Right renal pelvis (tissue), 4 donors: ENCODE data around the gene IGFBP6. TPM values are rescaled to one million over a fixed set of nuclear protein-coding genes. Genes with fewer than 3 reads are reported as not detected.

ENCODE experiments used
- DNase-seq, 4 donors: peaks; one replicate each; pipeline ENCODE4 v3.0.0-alpha.2; 2013; ENCODE audit warnings: low read depth in 4 of 4, low spot score in 3 of 4, missing footprints in 1 of 4
- polyA plus RNA-seq, 4 donors: library from polyadenylated mRNA; unstranded; fragments of 120-200 nt; gene quantifications; one replicate each; pipeline ENCODE4 v1.2.1, GENCODE V29; 2013; ENCODE audit not compliant: insufficient read length in 4 of 4

The IGFBP6 gene
- polyA plus RNA-seq, 4 donors = 11.0 to 26.8 (median 12.7) TPM

DNA sequence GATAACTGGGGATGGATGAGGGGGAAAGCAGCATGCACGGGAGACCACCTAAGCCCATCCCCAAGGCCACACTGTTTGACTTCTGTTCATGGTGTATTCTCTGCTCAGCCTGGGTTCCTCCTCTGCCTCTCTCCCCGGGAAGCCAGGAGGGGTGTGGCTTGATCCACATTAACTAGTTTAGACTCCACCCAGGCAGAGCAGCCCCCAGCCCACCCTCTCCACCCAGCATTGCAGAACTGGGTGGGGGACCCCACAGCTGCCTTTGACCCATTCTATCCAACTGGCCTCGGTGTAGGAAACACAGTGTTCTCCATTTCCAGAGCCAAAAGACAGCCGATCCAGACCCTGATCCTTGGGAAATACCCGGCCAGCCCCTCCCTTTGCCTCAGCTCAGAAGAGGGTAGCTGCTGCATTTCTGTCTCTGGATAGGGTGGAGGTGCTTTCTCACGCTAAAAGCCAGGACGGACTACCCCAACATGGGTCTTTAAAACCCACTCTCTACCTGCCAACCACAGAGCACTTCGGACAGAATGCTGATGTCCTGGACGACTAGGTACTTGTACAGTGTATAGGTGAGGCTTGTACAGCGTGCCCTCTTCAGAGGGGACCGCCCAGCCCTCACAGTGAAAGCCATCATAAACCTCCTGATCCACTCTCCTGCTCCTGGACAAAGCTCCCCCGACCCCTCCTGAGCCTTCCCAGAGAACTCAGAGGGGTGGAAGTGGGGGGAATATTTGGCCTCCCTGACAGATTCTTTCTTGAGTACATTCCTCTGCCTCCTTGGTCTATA, 27.7 kb upstream of the IGFBP6 start:
- no peak for DNase-seq

DNA sequence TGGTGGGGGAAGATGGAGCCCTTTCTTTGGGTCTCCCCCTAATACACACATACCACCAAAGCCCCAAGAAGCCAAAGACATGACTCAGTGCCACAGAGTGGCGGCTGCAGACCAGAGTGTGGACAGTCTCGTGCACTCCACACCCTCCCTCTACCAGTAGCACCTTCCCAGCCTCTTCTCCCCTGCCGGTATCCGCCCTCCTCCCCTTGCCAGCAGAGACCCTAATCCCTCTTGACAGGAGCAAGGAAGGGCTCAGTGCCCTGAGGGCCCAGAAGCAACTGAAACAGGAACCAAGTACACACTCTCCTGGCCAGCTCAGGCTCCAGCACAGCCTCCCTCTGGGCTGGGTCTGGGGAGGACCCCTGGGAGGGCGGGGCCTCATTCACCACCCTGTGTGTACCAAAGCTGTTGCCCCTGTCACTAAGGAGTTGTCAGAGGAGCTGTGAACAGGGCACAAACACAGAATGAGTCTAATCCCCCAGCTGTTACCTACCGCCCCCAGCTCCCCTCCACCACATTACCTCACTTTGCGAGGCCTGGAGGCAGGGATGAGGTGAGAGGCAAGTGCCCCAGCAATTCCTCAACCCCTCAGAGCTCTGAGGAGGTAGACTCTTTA, 26.5 kb upstream of the IGFBP6 start:
- DNase-seq = no peak

DNA sequence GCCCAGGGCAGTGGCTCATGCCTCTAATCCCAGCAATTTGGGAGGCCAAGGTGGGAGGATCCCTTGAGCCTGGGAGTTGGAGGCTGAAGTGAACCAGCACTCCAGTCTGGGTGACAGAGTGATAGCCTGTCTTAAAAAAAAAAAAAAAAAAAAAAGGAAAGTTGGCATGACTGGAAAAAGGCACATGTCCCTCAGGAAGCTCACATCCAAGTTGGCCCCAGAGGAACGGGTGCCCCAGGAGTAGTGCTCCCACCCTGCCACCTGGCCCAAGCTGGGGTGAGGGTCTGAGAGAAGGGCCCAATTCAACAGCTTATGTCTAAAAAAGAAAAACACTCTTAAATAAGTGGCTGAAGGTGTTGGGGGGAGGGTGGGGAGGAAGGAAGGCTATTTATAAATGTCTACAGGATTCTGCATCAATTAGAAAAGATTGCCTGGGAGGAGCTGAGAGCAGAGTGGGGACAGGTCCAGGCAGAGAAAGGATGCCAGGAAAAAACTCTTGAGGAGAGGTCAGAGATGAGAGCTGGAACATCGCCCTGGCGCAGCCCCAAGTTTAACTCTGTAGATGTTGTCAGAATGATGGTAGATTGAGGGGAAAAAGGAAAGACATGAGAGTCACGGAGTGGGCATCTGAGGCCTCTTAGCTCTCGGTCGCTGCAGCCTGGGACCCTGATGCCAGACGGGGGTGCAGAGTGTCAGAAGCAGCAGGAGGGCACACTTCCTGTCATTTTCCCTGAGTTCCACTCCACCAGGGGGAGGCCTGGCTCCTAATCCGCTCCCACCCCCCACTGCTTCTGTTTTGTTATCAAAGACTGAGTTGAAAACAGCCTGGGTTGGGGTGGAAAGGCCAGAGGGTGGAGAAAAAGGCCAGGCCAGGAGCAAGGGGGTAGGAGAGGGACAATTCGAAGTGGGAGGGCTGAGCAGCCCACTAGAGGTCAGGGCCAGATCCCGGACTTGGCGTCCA, 25.6 kb upstream of the IGFBP6 start:
- DNase-seq = no peak

DNA sequence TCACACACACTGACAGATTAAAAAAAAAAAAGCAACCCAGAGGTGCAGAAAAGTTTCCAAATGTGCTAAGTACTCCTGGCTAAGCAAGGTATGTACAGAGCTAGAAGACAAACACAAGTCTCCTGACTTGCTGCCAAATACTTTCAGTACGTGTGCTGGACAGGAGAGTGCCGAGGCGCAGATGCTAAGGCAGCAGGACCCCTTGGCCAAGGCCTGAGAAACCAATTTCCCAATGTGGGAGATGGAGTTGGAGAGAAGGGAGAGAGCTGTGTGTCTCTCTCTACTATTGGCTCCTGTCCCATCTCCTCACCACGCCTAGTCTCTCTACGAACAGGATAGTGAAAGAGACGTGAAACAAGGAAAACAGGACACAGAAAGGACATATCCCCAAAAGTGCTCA, 23.6 kb upstream of the IGFBP6 start:
- no peak for DNase-seq

DNA sequence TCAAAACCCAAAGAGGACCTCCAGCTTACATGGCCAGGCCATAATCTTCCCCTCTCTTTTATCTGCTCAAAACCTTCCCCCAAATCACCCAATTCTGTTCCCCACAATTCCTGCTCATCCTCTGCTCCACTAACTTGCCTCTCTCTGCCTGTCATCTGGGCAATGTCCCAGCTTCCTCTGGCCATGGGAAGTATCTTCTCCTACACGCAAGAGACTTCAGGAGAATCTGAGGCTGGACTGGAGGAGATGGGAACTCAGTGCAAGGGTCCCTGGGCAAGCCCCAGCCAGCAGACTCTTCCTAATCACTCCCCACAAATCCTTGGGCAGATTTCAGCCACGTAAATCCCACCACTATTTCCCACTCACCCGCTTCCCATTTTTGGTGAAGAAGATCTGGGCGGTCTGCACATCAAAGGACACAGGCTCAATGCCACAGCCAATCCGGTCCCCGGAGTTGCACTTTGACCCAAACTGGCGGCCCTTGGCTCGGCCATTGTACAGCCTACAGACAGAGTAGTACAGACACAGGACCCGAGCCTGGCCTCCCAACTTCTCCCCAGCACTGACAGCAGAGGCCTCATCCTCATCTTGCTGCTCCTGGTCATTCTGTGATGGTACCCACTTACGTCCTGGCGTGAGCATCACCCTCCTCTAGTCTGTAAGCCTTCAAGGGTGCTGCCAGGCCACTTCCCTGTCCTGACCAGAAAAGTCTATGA, 23.0 kb upstream of the IGFBP6 start:
- DNase-seq = no peak

DNA sequence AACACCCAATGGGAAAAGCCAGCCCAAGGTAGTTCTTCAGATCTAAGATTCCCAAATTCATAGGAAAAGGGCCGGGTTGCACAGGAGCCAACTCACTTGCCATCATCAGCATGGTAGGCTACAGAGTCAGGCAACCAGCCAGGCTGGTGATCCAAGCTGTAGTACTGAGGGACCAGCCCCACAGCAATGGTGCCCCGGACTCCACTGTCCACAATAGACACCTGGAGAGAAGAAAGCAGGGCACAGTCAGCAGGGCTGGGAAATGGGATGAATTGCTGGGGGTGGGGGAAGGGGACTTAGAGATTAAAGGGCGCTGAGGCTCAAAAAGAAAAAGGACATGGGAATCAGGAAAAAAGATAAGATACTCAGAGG, 22.5 kb upstream of the IGFBP6 start:
- no peak for DNase-seq

DNA sequence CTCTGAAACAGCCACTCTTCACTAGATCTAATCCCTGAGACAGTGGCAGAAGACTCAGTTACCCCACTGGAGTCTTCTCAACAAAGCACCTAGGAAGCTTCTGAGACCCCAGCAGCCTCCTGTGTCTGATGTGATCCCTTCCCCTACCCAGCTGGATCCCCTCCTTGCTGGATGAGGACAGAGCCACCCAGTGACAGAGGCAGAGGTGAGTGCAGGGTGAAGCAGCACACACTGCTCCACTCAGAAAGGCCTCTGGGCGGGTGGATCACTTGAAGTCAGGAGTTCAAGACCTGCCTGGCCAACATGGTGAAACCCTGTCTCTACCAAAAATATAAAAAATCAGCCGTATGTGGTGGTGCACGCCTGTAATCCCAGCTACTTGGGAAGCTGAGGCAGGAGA, 21.0 kb upstream of the IGFBP6 start:
- DNase-seq = no peak

DNA sequence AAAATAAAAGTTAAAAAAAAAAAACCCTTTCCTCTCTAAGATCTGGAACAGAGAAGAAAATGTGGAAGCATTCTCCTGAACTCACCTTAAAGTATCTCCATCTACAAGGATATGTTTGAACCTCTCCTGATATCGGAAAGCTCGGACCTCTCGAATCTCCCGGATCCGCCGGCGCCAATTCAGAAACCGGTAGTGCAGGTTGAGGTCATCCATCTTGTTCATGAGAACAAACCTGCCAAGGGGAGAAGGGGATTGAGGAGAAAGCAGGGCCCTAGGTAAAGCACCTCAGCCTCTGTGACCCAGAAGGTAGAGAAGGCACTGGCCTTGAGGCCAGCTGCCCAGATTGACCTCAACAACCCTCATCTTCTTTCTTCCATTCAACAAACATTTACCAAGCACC, 20.4 kb upstream of the IGFBP6 start:
- no peak for DNase-seq

DNA sequence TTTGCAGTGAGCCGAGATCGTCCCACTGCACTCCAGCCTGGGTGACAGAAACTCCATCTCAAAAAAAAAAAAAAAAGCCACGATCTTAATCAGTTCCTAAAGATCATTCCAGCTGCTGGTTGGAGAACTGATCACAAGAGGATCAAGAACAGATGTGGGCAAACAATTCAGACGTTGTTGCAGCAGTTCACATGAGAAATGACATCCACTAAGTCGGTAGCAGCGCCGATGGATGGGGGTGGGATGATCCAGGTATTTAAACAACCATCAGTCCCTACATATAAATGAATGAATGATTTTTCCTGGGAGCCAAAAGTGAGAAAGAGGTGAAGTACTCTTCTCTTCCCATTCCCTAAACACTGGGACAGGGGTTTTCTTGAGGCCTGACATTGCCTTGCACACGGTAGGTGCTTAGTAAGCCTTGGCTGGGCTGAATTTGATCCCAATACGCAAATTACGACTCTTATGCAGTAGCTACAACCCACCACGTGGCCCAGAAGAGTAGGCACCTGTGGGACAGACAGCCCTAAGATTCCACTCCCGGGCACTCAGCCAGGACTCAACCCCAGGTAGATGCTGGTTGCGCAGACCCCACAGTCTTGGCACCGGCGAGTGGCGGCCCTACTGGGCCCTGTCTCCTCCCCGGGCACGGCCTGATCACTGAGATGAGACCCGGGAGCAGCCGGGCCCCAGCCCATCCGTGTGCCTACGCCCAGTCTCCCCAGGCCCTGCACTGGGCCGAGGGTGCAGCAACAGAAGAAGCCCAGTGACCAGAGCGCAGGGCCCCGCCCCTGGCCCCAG, 18.8 kb upstream of the IGFBP6 start:
- no peak for DNase-seq

DNA sequence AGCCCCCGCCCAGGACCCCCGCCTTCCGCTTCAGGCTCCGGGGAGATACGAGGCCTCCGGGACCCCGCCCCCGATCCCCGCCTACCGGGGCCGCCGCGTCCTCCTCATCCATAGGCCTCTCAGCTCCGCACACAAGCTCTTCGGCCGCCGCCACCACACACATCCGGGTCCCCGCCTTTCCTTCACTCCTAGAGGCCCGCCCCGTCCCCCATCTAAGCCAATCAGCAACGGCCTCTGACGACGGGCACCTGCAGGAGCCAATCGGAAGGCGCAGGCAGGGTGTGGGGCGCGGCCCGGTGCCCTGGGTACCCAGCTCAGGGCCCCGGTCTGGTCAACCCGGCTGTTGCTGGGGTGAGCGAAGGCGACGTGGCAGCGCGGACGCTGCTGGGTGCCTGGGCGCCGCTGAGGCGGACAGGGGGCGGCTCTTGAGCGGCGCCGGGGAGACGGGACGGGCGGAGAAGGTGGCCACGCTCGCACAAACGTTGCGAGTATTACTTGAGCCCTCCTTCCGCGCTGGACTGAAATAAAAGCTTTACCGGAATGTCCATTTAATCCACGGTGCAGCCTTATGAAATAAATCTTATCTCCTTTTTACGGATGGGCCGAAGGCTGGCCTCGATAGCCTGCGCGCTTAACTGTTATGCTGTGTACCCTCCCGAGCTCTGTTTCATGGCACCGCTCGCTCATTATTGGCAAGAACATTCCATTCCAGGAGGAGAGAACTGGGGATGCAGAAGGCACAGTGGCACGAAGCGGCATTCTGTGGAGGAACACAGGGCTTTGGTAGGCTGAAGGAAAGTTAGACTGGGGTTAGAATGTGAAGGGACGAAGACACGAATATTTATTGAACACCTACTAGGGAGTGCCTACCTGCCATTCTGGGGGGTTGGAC, 18.0 kb upstream of the IGFBP6 start, which contains the start of gene SPRYD3:
Gene SPRYD3 (minus strand): TSS at position 165 of the 892 bp plus-strand sequence. CDS start 57 bp downstream, at position 108.
- peak; percentile 93 to 96 (median 94) for DNase-seq

DNA sequence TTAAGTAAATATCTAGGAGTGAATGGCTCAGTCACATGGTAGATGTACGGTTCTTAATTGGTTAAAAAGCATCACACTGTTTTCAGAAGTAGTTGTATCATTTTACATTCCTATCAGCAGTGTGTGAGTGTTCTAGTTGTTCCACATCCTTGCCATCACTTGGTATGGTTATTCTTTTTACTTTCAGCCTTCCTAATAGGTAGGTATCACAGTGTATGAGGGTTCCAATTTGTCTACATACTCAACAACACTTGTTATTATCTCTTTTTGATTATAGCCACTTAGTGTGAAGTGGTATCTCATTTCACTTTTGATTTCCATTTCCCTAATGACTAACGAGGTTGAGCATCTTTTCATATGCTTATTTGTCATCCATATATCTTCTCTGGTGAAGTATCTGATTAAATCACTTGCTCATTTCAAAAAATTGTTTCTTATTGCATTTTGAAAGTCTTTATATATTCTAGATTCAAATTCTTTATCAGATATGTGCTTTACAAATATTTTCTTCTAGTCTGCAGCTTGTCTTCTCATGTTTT, 14.8 kb upstream of the IGFBP6 start:
- DNase-seq = no peak

DNA sequence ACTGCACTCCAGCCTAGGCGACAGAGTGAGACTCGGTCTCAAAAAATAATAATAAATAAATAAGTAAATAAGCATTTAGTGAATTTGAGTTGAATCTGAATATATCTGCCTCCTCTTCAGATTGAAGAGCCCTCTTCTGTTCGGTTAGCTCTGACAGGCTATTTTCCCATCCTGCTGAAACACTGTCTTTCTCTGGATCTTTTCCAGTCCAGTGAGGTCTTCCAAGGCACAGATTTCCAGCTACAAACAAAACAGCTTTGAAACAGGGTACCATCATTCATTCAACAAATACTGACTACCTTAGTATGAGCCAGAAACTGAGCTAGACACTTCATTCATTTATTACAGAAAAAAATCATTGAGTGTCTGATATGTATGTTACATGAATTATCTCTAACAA, 11.1 kb upstream of the IGFBP6 start:
- no peak for DNase-seq

DNA sequence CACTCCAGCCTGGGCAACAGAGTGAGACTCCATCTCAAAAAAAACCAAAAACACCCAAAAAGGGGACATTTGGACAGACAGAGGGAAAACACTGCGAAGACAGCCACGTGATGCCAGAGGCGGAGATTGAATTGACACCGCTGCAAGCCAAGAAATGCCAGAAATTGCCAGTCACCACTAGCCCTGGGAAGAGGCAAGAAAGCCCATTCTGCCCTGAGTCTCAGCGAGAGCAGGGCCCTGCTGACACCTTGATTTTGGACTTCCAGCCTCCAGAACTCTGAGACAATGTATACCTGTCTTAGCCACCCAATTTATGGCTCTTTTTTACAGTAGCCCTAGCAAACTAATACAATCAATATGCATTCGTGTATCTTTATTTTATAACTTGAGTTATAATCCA, 7.4 kb upstream of the IGFBP6 start:
- no peak for DNase-seq

DNA sequence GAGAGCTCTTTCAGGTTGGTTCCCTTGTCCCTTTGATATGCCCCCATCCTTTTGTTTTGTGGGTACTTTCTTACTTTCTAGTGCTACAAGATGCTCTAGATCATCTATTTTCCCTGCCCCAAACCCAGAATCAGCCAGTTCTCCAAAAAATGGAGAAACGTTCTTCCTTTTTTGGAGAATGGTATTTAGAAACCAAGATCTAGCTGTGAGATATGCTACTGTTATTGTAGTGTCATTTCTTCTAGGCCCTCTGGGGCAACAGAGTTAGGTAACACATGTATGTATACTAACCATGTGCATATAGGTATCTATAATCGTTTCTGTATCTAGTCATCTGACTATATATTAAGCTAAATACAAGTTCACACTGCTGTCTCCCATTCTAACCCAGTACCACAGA, 6.9 kb upstream of the IGFBP6 start:
- no peak for DNase-seq

DNA sequence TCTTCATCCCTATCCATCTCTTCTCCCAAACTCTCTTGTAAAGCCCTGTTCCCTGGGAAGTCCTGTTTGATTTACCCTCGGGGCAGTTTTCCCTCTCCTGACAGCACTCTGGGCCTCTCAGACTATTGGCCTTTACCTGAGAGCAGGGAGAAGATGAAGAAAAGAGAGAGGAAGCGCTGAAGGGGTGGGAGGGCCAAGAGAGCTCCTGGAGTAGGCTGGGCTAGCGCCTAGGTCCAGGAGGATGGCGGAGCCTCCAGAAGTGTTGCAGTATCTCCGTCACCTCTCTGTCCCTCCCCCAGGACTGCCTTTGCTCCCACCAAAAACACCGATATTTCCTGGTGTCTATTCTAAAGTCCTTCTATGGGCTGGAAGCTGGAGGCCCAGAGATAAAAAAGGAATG, 5.7 kb upstream of the IGFBP6 start:
- DNase-seq = no peak

DNA sequence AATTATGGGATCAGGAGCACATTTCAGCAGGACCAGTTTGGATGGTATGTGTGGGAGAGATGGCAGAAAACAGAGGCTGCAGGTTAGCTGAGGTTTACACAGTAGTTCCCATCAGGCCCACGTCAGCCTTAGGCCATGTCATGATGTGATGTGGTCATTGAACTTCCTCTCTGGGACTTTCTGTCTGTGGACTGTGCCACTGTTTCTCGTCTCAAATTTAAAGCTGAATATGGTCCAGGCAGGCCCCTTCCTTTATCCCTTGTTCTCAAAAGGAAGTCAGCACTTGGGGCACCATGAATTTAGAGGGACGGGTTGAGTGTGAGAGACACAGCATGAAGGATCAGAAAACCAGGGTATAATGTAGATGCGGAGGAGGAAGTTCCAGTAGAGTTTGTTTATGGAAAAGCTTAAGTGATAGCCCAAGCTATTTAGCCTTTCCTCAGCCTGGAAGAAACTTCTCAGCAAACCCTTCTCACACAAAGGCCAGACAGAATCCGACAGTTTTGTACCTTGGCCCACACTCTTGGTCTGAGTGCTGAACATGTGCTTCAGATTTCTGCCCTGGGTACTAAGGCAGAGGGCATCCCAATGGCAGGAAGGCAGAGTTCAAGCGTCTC, 3.6 kb upstream of the IGFBP6 start:
- DNase-seq = no peak

DNA sequence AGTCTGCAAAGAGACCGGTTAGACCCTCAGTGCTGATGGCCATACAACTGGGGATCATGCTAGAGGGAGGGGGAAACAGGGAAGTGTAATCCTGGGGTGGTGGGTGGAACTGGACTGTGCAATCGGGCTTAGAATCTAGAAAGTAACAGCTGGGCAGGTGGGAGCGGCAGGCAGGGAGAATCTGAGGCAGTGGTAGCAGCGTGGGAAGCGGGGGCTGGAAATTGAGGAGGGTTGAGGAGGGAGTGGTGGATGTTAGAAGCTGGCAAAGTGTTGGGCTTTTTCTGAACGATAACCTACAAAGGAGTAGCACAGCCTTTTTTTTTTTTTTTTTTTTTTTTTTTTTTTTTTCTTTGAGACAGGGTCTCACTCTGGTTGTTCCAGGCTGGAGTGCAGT, 3.1 kb upstream of the IGFBP6 start:
- no peak for DNase-seq
